Progenitor cell of endocrine pancreas (in vitro differentiated cells): ENCODE results near the gene SLC4A8. TPM values are rescaled to one million over a fixed set of nuclear protein-coding genes. Genes with fewer than 3 reads are reported as not detected.

Experiments
- DNase-seq: peaks from one replicate; pipeline ENCODE4 v3.0.0; 2021; ENCODE audit warnings: low spot score; ENCODE audit not compliant: unreplicated experiment
- H3K27ac Mint-ChIP-seq: 2 replicates; pipeline ENCODE4 v1.8.0; 2021; ENCODE audit warnings: mild to moderate bottlenecking, moderate library complexity, mixed read lengths
- H3K27me3 Mint-ChIP-seq: 2 replicates; pipeline ENCODE4 v1.8.0; 2021; ENCODE audit warnings: mixed read lengths
- H3K36me3 Mint-ChIP-seq: 2 replicates; pipeline ENCODE4 v1.8.0; 2022; ENCODE audit warnings: mixed read lengths; ENCODE audit not compliant: insufficient read depth
- H3K4me1 Mint-ChIP-seq: 2 replicates; pipeline ENCODE4 v1.8.0; 2021; ENCODE audit warnings: low read depth, mixed read lengths
- H3K4me3 Mint-ChIP-seq: 2 replicates; pipeline ENCODE4 v1.8.0; 2021; ENCODE audit warnings: low read depth, mild to moderate bottlenecking, moderate library complexity, mixed read lengths
- H3K9me3 Mint-ChIP-seq: 2 replicates; pipeline ENCODE4 v1.8.0; 2021; ENCODE audit warnings: low read depth, mixed read lengths
- total RNA-seq: library from RNA; stranded (reverse); gene quantifications from 2 replicates; pipeline ENCODE4 v1.2.1, GENCODE V29; 2021
- TF ChIP-seq, protein P1 (sequence below): fragments of 200-600 bp; sonication (generic); IDR thresholded peaks from one replicate; pipeline ENCODE4 v1.5.0; 2021; ENCODE audit warnings: antibody characterized with exemption, mild to moderate bottlenecking; ENCODE audit not compliant: unreplicated experiment

The SLC4A8 gene
- total RNA-seq, 1 donor from 2014 or later, result 11.8 TPM

DNA sequence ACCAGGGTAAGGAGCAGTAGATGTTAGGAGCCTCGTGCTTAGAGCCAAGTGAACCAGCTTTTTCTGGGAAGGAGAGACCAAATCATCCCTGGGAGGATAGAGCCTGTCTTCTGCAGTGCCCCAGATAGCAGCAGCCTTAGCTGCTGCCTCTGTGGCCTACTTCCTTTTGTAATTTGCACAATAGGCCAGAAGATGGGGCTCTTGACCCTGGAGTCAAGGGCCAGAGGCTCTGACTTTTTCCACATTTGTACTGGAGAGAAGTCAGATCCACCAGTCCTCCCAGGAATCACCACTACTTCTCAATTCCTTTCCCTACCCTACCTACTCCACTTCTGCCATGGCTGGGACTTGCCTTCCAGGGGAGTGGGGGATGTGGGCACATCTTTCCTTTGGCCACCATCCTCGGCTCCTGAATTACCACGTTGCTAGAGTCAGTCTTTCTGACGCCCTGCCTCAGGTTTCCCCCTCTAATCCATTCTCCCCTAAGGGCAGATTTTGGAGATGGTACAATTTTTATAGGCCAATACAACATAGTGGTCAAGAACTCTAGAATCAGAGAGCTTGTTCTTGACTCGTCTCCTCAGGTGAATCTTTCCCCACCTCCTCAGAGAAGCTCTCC lies 3.3 kb upstream of the SLC4A8 start:
- H3K27ac Mint-ChIP-seq, result no peak overlapping the region
- H3K4me3 Mint-ChIP-seq, result no peak overlapping the region
- TF ChIP-seq, protein P1, sequence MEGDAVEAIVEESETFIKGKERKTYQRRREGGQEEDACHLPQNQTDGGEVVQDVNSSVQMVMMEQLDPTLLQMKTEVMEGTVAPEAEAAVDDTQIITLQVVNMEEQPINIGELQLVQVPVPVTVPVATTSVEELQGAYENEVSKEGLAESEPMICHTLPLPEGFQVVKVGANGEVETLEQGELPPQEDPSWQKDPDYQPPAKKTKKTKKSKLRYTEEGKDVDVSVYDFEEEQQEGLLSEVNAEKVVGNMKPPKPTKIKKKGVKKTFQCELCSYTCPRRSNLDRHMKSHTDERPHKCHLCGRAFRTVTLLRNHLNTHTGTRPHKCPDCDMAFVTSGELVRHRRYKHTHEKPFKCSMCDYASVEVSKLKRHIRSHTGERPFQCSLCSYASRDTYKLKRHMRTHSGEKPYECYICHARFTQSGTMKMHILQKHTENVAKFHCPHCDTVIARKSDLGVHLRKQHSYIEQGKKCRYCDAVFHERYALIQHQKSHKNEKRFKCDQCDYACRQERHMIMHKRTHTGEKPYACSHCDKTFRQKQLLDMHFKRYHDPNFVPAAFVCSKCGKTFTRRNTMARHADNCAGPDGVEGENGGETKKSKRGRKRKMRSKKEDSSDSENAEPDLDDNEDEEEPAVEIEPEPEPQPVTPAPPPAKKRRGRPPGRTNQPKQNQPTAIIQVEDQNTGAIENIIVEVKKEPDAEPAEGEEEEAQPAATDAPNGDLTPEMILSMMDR, result peak; percentile 83
- peaks cover 12% of the 10 kb centered on the region for H3K4me1 Mint-ChIP-seq
- H3K36me3 Mint-ChIP-seq, result no peaks in the 10 kb centered on the region
- no peaks in the 10 kb centered on the region for H3K9me3 Mint-ChIP-seq
- peak; percentile 52 for DNase-seq
- H3K27me3 Mint-ChIP-seq, result peaks cover 4% of the 10 kb centered on the region

DNA sequence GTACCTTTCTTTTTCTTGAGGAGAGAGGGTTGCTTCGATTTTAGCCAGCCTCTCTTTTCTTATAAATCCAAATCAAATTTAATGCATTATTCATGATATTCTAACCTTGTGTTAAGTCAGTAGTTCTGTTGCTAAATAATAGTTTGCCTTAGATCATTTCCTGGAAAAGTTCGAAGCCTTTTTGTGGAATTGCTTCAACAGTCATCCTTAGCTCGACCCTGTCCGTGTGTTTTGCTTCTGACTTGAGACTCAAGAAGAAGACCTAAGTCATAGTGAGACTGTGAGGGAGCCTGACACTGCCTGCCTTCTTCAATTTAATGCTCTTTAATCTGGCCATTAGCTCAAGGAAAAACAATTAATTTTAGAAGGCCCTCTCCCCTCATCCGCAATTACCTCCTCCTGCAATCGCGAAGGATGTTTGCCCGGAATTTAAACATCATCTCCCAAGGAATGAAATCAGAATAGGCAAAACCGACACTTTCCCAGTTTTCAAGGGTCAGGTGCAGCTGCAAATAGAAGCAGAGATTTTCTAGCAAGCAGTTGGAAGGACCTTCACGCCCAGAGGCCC lies 453 bp upstream of the SLC4A8 start:
- no peaks in the 10 kb centered on the region for H3K9me3 Mint-ChIP-seq
- no peak overlapping the region for H3K27ac Mint-ChIP-seq
- DNase-seq, result no peak
- peak overlapping the region; percentile 20 for H3K4me3 Mint-ChIP-seq
- TF ChIP-seq, protein P1, result no peak
- H3K4me1 Mint-ChIP-seq, result peaks cover 12% of the 10 kb centered on the region
- no peaks in the 10 kb centered on the region for H3K36me3 Mint-ChIP-seq
- peaks cover 14% of the 10 kb centered on the region for H3K27me3 Mint-ChIP-seq

DNA sequence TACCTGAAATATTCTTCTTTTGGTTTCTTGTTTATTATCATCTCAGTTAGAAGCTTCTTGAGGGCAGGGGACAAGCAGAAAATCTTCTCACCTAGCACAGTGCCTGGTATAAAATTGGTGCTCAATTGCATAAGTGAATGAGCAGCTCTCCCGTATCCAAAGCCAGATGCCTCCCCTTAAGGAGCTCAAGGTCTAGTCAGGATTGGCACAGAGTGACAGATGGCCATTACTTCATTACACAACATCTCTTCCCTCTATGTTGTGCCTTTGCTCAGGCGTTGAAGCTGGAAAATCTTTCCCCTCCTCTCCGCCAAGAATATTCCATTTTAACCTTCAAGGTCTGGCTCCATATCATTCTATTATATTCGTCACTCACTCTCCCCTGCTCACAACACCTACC lies 3.6 kb downstream of the SLC4A8 start:
- Mint-ChIP-seq H3K27ac (no peak overlapping the region), H3K9me3 (no peaks in the 10 kb centered on the region), H3K36me3 (no peaks in the 10 kb centered on the region), H3K27me3 (peaks cover 14% of the 10 kb centered on the region), H3K4me3 (no peak overlapping the region), H3K4me1 (peaks cover 30% of the 10 kb centered on the region)
- no peak for DNase-seq
- TF ChIP-seq, protein P1, result no peak

DNA sequence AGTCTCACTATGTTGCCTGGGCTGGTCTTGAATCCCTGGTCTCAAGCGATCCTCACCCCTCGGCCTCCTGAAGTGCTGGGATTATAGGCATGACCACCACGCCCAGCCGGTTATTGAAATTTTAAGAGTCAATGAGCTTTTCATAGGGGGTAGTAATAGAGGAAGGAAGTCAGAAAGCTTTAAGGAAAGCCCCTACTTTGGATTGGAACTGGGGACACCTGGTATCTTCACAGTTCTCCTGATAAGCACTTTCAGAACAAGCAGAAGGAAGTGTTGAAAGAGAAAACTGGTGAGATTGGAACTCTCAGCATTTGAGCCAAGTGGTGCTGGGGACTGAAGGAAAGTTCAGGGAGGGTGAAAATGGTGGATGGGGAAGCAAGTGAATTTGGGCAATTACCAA lies 5.1 kb downstream of the SLC4A8 start:
- Mint-ChIP-seq H3K9me3 (no peaks in the 10 kb centered on the region), H3K36me3 (no peaks in the 10 kb centered on the region), H3K4me3 (no peak overlapping the region), H3K4me1 (peaks cover 32% of the 10 kb centered on the region), H3K27me3 (peaks cover 14% of the 10 kb centered on the region), H3K27ac (peak overlapping the region; percentile 5)
- TF ChIP-seq, protein P1, result no peak
- no peak for DNase-seq

DNA sequence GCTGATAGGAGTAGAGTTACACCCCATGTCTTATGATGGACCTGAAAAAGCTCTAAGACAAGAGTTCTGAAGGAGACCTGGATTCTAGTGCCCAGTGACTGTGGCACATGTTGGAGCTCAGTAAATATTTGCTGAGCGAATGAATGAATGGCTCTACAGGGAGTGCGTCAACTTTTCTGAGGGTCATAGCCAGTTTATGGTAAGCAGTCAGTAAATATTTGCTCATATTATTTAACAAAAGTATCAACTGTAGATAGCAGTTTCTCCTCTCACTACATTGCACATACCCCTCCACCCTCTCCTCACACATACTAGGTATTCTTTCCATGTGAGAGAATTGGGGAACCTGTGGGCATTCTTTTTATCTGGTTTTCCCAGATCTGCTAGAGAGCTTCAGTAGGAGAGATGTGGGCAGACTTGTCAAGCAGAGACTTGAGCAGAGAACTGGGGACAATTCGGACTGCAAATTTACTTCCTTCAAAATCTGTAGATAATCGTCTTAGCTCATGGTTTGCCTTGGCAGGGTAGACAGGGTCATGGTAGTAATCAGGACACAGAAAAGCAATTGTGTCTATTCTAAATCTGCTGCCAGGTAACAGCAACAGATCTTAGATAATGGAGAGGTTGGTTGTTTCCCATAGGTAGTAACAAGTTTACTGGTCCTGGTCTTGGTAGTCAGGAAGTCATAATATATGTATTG lies 5.7 kb downstream of the SLC4A8 start:
- H3K4me3 Mint-ChIP-seq, result no peak overlapping the region
- peak overlapping the region; percentile 5 for H3K27ac Mint-ChIP-seq
- H3K9me3 Mint-ChIP-seq, result no peaks in the 10 kb centered on the region
- H3K27me3 Mint-ChIP-seq, result peaks cover 14% of the 10 kb centered on the region
- no peaks in the 10 kb centered on the region for H3K36me3 Mint-ChIP-seq
- DNase-seq, result no peak
- H3K4me1 Mint-ChIP-seq, result peaks cover 34% of the 10 kb centered on the region
- TF ChIP-seq, protein P1, result no peak
